ENCODE results near the gene NUDT15.
"Not testable (repeated sequence)": the region's sequence is repeated elsewhere in the genome, so short reads cannot be mapped to it uniquely, and the experiment has no call there.

NUDT15 gene

DNA sequence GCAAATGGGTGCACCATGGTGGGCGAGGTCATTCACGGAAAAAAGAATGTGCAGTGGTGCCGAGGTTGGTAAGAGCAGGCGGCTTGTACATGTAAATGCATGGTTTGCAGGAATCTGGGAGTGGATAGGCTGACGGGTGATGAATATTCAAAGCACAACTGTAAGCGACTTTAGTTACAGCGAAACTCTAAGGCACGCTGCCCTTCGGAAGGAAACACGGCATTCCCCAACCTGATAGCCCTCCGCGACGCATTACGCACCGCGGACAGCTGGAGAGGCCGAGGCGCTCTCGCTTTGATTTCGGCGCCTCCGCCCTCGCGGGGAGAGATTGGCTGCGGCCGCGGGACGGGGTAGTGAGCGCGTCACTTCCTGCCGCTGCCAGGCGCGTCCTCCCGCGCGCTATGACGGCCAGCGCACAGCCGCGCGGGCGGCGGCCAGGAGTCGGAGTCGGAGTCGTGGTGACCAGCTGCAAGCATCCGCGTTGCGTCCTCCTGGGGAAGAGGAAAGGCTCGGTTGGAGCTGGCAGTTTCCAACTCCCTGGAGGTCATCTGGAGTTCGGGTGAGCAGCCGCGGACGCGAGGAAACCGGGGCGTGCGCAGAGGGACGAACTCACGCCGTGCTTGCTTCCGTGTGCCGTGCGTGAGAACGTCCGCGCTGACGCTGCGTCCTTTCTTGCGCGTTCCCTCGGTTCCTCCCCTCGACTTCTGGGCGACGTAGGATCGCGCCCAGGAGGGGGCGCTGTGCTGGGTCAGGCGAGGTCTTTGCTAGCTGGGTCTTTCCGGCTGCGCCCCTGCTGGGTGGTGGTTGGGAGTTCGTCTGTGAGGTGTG, at the start of gene NUDT15:
TSS of gene NUDT15 (plus strand) at position 381 of the 828 bp plus-strand sequence. CDS start at position 402, 21 bp downstream.
- peak; percentile 90 for DNase-seq (ENCODE audit: low read depth)

DNA sequence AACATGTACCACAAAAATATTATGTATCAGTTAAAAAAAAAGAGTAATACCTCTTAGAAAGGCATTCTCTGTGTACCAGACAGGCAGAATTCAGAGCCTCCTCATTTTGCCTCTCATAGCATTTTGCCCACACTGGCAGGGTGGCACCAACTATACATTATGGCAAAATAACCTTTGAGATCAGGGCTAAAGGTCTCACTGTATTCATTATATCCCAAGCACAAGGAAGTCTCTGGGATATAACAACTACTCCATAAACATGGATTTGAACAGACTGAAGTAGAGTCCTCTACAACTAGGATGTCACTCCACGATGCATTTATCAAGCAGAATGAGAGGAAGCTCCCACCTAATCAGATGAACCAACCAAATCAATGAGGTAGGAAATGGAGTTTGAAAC, 47.1 kb upstream of the NUDT15 start:
- DNase-seq (ENCODE audit: low read depth): no peak

DNA sequence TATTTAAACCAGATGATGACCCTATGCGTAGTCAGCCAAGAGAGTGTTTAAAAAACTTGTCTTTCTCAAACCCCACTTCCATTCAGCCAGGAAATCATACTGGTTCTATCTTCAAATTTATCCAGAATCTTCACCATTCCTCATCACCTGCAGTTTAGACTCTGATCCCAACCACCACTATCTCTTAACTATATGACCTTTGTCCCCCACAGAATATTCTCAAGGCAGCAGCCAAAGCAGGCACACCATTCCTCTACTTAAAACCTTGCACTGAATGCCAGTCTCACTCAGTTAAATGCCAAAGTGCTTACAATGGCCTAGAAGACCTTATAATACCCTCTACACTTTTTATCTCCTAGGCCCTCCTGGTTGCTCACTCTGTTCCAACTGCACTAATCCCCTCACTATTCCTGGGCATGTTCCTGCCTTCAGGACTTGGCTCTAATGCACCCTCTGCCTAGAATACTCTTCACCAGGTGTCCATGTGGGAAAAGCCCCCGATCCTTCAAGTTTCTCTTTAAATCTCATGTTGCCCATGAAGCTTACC, 46.5 kb upstream of the NUDT15 start:
- DNase-seq (ENCODE audit: low read depth): no peak

DNA sequence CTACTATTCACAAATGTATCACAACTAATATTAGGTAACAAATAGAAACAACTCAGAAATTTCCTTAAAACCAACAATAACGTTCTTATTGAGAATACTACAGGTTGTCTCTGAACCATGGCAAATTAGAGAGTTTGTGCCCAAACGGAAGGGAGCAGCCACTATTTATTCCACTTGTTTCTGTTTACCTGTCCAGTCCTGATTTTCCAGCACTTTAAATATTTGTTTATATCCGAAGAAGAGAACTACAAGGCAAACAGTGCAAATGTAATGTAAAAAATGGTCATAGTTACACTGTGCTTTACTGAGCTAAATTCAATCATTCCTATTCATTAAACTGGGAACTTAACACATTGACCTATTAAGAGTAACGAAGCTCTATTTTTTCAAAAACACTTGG, 45.7 kb upstream of the NUDT15 start:
- no peak for DNase-seq (ENCODE audit: low read depth)

DNA sequence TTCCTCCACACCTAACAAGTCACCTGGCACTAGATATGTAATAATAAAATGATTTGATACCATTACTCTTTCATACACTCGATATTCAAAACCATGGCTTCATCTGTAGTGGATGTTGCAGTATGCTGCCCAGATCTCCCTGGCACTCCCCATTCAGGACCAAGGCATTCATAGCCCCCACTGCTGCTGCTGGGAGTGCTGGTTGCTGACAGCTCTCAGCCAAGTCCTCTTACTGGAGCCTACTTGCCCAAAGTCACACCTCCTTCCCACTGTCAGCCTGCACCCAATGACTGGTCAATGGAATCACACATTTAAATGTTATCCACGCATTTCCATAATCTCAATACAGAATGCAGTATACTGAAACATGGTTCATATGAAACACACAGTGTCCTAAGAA, 40.1 kb upstream of the NUDT15 start:
- no peak for DNase-seq (ENCODE audit: low read depth)

DNA sequence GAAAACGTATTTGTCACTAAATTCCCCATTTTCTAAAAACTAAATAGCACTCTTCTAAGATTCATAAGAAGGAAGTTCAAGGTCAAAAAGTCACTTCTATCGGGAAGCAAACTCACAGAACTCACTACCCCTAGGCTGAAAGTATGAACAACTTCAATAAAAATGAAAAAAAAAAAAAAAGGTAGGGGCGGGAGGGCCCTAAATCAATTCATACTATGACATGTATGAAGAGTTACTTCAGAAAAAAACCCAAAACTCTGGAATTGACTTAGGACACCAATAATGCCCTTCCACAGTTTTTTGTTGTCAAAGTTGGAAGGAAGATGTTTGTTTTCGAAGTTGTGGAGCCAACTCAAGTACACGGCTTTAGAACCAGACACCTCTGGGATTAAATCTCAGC, 37.6 kb upstream of the NUDT15 start:
- no peak for DNase-seq (ENCODE audit: low read depth)

DNA sequence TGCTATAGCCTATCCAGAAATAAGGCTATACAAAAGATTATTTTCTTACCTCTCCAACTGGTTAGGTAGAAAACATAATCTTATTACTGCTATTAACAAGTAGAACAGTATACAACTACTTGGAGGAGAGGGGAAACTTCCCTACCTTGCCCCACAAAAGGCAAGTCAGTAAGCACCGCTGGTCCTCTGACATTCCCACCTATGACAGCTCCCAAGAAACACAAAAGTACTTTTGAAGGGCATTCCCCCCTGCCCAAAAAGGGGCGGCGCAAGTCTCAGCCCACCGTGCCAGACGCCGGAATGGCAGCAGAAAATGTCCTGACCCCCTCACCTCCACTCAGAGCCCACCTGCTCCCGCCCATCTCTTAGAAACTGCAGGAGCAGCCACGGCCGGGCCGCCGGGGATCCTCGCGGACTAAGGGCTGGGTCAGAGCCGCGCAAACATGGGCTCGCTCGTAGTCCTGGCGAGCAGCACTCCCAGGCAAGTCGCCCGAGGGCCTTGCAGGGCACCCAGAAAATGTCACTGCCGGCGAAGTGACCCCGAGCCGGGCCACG, 36.9 kb upstream of the NUDT15 start:
- no peak for DNase-seq (ENCODE audit: low read depth)

DNA sequence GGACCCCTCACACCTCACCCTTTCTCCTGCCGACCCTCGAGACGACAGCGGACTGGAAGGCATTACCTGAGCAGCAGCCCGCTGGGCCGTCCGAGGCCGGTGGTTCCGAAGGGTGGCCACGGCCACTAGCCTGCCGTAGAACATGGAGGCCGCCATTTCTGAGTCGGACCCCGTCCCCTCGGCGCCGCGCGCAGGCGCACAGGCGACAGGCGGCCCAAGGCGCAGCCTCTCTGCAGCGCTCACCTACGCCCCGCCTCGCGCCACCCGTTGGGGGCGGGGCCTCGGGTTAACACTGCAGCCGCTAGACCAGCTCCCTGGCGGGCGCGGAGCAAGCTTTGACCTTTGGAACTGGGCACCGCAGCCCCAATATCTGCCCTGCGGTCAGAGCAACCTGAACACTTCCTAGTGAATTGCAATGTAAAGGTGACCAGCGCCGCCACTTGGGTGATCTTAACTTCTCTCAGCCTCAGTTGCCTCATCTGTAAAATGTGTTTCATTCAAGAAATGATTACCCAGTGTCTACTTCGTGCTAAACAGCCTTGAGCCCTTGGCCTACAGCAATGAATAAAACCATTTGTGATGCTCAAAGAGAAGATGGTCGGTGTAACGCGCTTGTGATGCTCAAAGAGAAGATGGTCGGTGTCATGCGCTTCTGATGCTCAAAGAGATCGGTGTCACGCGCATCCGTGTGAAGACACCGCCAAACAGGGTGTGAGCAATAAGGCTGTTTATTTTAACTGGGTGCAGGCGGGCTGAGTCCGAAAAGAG, 36.2 kb upstream of the NUDT15 start, which contains the start of gene SUCLA2:
TSS of gene SUCLA2 (minus strand) at position 160 of the 768 bp plus-strand sequence. CDS start at position 156, 4 bp downstream.
- DNase-seq (ENCODE audit: low read depth): peak; percentile 89

DNA sequence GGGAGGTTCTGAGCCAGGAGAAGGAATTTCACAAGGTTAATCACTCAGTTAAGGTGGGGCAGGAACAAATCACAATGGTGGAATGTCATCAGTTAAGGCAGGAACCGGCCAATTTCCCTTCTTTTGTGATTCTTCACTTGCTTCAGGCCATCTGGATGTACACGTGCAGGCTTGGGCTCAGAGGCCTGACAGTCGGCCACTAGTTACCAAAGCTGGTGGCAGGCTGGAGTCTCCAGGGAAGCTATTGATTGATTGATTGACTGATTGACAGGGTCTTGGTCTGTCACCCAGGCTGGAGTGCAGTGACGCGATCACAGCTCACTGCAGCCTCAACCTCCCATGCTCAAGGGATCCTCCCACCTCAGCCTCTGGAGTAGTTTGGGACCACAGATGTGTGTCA, 35.5 kb upstream of the NUDT15 start:
- not testable (repeated sequence) for DNase-seq (ENCODE audit: low read depth)

DNA sequence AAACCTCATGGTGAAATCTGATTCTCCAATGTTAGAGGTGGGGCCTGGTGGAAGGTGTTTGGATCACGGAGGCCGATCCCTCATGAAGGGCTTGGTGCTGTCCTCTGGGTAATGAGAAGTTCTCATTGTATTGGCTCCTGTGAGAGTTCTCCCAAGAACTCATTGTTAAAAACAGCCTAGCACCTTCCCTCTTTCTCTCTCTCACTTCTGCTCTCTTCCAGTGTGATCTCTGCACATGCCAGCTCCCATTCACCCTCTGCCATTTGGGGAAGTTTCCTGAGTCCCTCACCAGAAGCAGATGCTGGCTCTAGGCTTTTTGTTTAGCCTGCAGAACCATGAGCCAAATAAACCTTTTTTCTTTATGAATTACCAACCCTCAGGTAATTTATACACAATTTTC, 33.3 kb upstream of the NUDT15 start:
- no peak for DNase-seq (ENCODE audit: low read depth)

DNA sequence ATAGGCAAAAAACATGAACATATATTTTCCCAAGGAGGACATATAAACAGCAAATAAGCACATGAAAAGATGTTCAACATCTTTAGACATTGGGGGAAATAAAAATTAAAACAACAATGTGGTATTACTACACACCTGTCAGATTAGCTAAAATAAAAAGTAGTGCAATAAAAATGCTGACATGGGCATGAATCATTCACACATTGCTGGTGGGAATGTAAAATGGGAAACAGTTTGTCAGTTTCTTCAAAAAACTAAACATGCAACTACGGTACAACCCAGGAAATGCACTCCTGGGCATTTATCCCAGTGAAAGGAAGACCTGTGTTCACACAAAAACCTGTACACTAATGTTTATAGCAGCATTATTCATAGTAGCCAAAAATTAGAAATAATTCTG, 31.1 kb upstream of the NUDT15 start:
- DNase-seq (ENCODE audit: low read depth): no peak

DNA sequence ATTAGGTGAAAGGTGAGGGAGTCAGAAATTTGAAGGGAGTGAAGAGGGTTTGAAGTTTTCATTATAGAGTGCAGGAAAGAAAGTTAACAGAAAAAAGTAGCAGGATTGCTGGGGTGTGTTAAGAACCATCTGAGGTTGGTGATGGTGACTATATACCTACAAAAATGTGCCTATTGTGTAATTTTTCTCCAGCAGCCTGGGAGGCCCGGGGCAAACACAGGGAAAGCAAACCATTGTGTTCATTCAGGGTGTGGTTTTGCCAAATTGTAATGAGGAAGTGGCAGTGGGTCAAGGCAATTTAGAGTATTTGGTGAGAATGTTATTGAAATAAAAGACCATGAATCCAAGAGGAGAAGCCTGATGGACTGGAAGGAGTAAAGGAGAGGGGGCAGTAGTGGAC, 28.2 kb upstream of the NUDT15 start:
- DNase-seq (ENCODE audit: low read depth): no peak

DNA sequence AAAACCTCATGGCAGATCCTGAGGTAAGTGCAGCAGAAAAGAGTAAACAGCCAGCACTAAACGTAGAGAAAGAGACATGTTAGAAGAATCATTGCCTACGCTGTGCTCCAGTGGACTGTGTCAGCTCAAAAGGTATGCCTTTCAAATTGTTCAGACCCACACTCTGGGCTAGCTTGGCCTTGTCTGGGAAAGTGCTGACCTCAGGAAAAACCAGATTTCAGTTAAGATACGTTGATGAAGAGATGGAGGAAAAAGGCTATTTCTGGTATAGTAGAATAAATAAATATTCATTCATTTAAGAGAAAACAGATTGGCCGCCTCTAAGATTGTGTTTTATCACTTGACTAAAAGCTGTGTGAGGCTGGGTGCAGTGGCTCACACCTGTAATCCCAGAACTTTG, 26.8 kb upstream of the NUDT15 start:
- no peak for DNase-seq (ENCODE audit: low read depth)

DNA sequence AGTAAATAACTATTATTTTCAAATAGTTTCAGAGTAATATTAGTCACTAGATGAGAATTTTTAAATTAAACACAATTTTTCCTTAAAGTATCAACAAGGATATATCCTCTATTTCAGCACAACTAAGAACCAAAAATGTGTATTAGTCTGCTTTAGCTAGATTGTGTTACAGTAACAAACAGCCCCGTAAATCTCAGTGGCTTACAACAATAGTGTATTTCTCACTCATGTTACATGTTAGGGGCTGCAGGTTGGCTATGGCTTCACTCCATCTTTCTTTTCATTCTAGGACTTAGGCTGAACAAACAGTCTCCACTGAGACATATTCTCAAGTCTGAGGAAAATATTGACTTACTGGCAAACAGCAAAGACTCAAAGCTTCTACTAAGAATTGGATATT, 24.9 kb upstream of the NUDT15 start:
- no peak for DNase-seq (ENCODE audit: low read depth)

DNA sequence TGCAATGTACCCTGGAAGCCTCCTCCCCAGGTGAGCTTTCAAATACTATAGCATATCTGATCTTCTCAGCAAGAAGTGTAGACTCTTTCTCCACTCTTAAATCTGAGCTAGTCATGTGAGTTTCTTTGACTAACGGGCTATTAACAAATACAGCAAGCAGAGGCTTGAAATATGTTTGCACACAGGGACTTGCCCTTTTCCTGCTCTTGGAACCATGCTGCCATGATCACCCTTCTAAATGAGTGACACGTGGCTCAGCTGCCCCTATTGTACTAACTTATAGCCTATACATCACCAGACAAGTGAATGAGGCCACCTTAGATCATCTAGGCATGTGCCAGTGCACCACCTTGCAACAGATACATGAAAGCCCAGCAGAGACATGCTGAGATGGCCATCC, 23.2 kb upstream of the NUDT15 start:
- no peak for DNase-seq (ENCODE audit: low read depth)

DNA sequence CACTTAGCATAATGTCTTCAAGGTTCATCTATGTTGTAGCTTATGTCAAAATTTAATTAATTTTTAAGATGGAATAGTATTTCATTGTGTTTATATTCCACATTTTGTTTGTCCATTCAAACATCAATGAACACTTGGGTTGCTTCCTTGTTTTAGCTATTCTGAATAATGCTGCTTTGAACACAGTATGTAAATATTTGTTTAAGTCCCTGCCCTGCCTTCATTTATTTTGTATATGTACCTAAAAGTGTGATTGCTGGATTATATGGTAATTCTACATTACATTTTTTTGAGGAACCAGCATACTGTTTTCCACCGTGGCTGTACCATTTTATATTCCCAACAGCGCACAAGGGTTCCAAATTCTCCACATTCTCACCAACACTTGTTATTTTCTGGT, 18.9 kb upstream of the NUDT15 start:
- no peak for DNase-seq (ENCODE audit: low read depth)

DNA sequence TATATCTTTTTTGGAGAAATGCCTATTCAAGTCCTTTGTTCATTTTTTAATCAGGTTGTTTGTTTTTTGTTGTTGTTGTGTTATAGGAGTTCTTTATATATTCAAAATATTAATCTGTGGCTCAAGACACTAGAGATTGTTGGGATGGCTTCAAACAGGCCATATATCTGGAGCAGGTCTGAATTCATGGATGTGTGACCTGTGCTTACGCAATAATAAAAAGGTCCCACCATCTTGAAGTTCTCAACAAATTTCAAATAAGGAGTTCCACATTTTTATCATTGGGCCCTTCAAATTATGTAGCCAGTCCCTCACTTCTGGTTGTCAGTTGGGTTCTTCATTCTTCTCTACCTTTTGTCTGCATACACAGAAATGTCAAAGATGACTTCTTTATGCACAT, 17.7 kb upstream of the NUDT15 start:
- no peak for DNase-seq (ENCODE audit: low read depth)

DNA sequence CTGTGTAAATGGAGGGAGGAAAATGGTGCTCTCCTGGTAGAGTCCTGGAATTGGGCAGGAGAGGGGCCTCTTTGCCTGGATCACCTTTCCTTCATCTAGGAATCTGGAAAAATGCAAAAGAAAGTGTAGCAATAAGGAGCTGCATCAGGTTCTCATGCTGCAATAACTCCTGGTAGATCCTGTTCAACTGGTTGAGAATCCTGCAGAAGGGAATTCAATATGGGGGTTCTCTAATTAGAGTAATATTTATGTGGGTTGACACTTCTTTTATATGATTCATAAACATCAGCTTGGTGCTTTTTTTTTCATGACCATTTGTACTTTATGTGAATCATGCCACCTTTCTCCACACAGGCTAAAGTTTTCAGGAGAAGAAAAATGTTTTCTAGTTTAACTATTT, 9.5 kb upstream of the NUDT15 start:
- no peak for DNase-seq (ENCODE audit: low read depth)

DNA sequence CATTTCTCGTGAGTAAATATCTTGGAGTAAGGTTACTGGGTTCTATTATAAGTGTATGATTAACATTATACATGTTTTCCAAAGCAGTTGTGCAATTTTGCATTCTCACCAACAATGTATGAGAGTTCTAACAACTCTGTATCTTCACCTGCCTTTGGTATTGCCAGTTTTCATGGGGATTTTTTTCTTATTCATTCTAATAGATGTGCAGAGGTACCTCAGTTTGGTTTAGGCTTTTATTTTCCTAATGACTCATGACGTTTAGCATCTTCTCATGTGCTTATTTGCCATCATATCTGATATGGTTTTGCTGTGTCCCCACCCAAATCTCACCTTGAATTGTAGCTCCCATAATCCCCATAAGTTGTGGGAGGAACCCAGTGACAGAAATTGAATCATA, 7.7 kb upstream of the NUDT15 start:
- no peak for DNase-seq (ENCODE audit: low read depth)

DNA sequence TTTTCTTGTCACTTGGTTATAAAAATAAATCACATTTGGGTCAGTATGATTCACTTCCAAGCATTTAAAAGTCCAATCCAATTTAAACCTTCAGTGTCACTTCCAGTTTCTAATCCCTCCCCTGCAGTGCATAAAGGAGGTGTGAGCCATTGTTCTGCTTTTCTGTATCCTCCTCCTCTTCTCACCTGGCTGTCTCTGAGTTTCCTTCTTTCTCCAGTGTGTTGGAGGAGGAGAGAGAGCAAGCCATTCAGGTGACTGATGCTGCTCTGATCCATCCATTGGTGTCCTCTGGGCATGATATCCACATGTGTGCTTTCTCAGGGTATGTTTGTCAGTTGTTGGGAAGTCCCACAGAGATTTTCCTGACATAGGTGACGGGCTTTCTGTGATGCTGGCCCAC, 1.2 kb downstream of the NUDT15 start:
- no peak for DNase-seq (ENCODE audit: low read depth)

DNA sequence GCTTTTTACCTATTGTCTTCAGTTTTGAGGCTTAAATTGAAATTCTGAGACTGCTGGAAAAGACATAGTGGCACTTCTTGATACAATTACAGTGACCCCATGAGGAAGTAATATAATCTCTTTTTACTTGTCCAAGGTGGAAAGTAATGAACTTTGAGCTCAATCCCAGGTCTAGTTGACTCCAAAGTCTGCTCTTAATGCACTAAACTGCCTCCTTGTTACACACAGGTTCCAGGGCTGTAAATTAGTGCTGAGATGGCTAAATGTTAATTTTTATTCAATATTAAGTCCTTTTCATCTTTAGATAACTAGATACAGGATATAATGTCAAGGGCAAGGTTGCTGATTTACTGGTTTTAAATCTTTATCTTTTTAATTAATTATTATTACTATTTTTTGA, 2.5 kb downstream of the NUDT15 start:
- DNase-seq (ENCODE audit: low read depth): no peak

DNA sequence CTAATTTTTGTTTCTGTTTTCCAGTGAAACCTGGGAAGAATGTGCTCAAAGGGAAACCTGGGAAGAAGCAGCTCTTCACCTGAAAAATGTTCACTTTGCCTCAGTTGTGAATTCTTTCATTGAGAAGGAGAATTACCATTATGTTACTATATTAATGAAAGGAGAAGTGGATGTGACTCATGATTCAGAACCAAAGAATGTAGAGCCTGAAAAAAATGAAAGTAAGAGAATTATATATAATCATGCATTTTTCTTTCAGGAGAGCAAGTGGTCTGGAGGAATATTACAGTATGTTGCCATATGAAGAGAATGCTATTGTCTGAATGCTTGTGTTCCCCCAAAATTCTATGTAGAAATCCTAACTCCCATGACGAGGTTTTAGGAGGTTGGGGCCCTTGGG, 3.4 kb downstream of the NUDT15 start:
- DNase-seq (ENCODE audit: low read depth): no peak

DNA sequence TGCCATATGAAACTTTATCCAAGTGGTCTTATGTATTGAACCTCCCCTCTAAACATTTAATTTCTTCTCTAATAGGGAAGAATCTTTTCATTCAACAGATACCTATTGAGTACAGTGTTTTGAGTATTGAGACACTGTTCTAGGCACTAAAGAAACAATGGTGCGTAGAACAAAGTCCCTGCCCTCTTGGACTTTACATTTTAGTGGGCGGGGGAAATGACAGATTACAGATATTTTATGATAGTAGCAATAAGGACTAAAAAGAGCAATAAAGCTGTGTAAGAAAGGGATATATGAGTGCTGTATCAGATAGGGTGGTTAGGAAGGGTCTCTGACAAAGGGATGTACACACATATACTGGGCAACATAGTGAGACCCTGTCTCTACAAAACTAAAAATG, 5.4 kb downstream of the NUDT15 start:
- DNase-seq (ENCODE audit: low read depth): no peak
